GM18868 (cell line): ENCODE data around the gene THBS4.

Source experiments
- ATAC-seq: cut with Tn5 transposase; IDR thresholded peaks from one replicate; pipeline ENCODE4 v1.9.1; 2021; ENCODE audit warnings: mild to moderate bottlenecking, moderate library complexity; ENCODE audit not compliant: unreplicated experiment

Gene THBS4

DNA sequence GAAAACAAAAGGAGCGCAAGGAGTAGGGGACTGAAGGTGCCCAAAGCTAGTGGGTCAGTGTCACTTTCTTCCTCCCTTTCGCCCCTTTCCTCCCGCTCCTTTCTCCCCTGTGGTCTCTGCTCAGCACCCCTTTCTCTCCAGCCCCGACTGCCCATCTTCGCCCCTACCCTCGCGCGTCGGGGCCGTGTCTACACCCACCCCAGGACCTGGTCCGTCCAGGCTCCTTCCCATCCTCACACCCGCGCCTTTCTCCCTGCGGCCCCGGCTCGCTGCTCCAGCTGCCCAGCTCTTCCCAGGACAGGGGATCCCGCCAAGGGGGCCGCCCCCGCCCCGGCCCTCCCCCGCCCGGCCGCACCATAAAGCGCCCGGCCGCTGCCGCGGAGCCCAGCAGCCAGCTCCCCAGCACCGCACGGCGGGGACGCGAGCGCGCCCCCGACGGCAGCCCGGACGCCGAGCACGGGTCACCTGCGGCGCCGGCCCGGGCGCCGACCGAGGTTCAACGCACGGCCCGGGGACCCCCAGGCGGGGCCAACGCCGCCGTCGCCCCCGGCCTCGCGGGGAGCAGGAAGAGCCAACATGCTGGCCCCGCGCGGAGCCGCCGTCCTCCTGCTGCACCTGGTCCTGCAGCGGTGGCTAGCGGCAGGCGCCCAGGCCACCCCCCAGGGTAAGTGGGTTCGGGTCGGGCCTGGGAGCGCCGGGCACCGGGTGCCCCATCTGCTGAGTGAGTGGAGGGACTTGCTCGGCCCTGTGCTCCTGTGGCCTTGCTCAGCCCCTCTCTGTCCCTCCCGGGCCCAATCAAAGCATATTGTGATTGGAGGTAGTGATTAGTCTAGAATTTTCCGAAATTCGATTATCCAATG lies at the start of gene THBS4:
THBS4 (plus strand) TSS at position 387 of the 860 bp plus-strand sequence; CDS start at position 577, 190 bp downstream.
- ATAC-seq = no peak

DNA sequence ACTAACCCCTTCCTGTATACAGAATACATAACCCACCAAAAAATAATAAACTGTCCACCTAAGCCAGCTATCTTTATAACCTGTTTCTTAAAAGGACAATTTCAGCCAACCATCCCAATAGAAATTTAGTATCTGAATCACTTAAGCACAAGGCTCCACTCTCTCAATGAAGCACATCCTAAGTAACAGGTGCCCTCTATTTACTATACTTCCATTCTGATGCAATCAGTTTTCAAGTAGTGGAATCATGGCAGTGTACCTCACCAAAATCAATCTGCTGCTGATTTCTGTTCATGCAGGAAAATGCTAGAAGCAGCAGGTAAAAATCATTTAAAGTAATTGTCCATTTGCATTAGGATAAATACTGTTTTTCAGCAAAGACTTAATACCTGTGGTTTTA lies 48.9 kb upstream of the THBS4 start:
- ATAC-seq = no peak

DNA sequence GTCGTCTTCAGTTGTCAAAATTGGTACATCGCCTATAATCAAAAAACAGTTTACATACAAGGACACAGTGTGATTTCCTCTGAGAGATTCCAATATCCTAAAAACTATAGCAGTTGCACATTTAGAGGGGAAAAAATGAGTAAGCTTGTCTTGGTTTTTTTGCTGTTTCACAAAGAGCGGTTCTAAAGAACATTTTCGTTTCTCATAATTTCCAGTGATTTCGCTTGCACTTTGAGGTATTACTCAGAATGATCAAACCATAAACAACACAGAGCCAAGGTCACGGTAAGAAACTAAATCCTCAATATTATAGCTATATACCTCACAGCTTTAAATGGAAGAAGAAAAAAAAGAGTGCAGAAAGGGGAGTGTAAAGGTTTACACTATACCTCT lies 44.9 kb upstream of the THBS4 start:
- ATAC-seq = peak; percentile 44

DNA sequence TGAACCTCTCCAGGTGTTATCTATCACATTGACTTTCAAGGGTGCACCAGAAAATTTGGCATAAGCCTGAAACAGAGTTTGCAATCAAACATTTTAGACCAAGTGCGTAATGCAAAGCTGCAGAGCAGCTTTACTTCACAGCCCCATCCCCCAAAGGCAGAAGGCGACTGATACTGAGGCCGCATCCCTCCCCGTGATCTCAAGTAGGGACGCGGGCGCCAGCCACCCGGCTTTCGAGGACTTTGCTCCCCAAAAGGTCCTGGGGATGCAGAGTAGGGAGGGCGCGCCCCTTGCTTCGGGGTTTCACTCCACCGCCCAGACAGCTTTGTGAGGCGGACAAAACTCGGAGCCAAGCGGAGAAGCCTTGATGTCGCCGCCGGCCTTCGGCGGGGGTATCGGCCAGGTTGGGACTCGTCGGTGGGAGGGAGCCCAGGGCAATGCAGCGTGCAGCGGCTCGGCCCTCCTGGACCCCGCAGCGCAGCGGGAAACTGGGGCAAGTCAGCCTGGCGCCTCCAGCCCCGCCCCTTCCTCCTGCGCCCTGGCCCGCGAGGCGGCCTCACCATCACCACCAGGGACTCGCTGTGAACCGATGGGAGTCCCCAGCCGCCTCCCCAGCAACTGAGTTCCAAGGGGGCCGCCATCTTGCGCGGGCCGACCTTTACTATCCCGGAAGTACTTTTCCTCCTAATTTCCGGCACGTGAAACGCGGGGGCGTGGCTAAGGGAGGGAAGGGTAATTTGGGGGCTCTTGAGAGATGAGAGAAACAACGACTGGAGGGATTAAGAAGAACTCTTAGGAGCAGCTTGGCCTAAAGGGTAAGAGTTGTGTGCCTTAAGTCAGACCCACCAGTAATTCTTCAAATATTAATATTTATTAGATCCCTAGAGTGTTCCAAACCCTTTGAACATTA lies 44.3 kb upstream of the THBS4 start, which contains the start of gene MTX3:
MTX3 (minus strand) TSS at position 665 of the 910 bp plus-strand sequence; CDS start at position 641, 24 bp downstream.
- peak; percentile 93 for ATAC-seq

DNA sequence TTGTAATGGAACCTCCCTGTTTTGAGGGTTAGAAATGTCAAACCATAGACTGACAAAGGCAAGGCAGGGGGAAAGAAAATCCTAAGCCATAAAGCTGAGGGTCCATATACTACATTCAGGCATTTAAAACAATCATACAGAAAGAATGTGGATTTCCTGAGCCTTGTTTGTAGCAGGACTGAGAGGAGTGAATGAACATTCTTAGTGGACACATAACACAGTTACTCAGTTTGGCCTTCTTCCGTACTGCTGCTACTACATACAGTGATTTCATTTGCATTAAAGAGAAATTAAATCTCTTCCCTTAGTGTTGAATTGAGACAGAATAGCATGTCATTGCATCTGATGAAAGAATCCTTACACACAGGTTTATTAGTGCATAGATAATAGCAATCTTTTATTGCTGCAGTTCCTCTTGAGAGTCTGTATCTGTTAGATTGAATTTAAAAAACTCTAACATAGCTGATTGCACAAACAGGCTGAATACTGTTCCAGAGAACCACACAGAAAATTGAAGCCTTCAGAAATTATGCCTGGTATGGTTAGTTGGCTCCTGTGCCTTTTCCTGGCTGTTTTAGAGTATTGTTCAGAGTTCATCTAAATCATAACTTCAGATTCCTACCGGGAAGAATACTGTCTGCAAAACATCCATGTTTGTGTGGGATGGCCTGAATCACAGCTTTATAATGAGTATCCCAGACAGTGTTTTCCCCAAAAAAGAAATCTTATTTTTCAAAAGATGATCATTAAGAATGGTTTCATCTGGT lies 42.1 kb upstream of the THBS4 start:
- ATAC-seq = no peak

DNA sequence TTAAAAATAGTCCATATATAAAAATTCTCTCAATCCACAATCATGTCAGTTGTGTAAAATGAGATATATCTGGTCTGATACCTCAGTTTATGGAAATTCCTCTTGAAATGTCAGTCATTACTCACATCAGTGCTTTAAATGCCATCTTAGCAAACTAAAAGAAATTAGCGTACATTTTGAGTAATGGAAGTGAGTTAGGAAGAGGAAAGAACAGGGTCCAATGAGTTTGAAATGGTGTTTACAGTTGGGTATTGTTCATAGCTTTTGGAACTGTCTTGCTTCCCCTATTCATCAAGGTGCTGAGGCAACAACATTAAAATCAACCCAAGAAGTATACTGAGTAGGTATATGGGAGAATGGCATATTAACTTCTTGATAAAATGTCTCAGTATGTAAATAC lies 35.4 kb upstream of the THBS4 start:
- no peak for ATAC-seq

DNA sequence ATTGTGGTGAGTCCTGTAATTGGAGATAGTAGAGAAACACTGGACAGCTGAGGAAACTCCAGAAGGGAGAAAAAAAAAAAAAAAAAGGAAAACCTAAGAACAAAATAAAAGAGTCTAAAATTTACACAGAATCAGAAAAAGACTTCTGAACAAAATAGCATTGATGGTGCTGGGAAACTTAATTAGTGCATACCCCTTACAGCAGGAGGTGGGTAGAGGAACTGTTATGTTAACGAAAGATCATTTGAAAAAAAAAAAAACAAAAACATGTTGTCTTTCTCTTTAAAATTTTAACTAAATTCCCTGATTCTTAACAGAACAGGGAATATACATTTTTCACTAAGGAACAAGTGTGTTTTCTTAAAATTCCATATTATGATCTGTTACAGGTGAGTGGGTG lies 32.5 kb upstream of the THBS4 start:
- ATAC-seq = no peak

DNA sequence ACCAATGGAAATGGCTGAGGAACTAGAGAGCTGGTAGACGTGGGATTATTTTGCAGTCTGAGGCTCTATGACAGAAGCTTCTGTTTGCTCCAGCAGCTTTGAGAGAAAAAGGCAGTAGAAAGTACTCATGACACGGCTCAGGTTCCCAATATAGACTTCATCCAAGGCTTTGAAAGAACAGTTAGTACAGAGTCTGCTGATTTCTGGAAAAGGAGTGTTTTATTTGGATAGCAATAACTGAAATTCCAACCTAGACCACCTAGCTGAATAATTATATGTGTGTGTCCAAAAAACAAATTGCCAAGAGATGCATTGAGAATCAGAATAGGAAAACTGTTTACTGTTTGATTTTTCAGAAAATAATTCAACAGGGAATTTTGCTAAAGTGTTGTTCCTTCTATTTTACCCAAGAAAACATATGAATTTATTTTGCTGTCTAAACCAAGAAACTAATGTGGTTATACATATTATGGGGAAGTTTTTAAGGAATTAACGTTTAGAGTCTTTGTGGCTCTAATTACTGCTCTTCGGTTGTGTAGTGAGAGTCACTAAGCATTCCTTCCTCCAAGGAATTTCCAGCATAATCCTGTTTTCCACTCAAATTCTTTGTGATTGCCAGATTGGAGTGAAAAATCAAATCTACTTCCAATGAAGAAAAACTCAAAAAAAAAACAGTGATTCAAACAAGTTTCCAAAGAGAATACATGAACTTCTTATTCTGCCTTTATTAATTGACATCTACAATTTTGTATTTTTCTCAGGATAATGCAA lies 26.0 kb upstream of the THBS4 start:
- no peak for ATAC-seq

DNA sequence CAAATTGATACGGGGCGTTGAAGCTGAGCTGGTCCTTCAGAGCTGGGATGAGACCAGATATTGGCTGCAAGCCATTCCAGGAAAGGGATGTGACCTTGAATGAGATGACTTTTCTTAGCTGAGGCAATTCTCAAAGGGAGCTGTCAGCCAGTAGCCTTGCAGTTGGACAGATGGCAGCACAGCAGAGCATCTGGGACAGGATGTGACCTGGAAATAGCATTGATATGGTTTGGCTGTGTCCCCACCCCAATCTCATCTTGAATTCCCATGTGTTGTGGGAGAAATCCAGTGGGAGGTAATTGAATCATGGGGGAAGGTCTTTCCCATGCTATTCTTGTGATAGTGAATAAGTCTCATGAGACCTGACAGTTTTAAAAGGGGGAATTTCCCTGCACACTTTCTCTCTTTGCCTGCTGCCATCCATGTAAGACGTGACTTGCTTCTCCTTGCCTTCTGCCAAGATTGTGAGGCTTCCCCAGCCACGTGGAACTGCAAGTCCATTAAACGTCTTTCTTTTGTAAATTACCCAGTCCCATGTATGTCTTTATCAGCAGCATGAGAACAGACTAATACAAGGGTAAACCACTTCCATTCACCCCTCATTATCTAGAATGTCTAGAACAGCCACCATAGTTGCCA lies 24.3 kb upstream of the THBS4 start:
- ATAC-seq = no peak

DNA sequence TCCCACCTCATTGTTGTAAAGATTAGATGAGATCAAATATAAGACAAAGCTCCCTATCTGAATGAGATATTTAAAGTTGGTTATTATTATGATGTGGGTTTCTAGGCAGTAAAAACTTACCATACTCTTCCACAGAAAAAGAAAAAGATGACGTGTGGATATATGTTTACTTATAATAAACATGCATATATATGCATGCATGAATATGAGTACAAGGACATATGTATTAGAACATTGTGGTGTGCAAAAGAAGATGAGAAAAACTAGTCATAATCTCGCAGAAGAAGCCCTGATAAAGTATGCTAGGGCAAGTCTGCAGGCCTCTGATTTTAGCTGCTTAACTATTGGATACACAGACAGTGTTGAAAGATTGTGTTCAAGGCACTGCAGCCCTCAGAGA lies 10.1 kb upstream of the THBS4 start:
- no peak for ATAC-seq

DNA sequence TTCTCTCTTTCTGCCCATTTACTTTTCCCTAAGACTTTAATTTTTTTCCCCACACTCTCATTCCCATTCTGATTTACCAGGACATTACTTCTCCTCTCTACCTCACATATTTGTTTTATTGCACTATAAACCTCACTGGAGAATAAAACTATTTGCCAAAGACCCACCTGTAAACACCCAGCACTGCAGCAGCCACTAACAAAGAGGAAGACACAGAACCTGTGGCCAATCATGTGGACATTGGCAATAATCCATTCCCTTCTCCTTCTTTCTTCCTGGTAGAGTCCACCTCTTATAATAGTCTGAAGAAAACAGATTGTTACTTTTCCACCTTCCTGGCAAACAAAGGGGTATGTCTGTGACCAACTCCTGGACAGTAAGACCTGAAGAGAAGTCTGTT lies 8.3 kb upstream of the THBS4 start:
- no peak for ATAC-seq

DNA sequence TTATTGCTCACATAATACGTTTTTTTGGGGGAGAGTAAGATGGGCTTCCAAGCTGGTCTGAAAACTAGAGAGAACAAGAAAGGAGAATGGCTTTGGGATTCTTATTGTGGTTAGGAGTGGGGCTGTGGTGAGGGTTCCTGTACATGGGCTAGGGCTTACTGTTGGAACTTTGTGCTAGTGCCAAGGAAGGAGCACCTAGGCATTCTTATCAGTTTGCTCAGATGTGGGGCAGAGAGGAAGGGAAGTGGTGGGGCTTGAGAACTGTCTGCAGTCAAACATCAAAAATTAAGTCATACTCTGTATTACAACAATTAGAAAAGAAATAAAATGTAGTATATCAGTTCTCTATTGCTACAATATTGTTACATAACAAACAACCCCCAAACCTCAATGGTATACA lies 4.0 kb upstream of the THBS4 start:
- ATAC-seq = no peak

DNA sequence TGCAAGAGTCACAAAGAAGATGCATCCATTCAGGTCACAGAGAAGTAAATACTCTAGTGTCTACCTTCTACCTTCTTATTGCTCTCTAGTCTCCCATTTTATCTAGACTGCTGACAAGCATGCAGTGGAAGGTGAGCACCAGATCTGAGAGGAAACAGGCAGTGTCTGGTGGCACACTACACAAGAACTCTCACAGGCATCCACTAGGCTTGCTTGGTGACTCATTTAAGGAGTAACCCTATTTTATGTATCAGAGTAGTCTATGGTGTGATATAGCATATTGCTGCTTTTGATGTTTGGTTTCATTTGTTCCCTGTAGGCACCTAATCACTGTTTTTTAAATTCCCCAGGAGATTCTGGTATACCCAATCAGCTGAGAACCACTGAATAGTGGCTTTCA lies 1.6 kb upstream of the THBS4 start:
- no peak for ATAC-seq

DNA sequence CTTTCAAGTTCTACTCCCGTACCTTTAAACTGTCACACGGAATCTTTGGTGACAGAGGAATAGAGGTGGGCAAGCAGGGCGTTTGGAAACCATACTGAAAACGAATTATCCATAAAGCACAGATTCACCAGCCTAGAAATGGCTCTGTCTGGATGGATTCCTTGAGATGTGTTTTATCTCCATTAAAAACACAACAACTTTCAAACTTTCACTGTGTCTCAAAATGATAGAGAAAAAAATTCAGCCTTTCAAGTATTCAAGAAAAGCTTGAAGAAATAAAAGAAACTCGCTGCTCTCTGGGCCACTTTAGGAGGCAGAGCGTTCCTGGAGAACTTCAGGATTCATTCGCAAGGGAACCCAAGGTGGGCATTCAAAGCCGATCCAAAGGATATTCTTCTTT lies 589 bp upstream of the THBS4 start:
- ATAC-seq = no peak

DNA sequence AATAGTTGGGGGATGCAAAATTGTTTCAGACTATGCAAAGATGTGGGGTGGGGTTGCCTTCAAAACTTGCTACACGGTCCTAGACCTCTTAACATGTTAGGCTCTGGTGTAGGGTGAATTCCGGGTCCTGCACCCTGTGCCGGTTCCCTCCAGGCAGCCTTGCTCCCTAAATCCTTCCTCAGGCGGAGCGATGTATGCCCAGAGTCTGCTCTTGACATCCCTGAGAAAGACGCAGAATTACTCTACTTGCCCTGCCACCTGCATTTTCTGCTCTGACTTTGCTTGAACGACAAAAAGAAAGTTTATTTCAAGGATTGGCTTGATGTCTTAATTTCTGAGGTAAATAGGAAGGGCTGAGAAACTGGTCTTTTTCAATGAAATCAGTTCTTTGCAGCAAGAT lies 691 bp downstream of the THBS4 start:
- ATAC-seq = no peak

DNA sequence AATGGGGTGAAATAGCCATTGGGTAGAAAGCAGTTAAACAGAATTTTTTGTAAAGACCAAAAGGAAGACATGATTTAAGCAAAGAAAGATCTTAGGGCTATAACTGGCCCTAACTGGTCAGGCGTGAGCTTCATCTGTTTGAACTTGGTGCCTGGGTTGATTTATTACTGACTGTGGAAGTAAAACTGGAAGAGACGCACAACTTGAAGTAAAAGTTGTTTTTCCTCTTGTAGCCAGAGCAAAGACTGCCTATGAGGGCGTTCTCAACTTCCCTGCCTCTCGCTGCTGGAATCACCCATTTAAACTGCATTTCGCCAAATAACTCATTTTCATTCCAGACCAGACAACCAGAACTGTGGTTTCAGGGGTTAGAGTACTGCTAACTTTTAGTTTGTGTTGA lies 1.5 kb downstream of the THBS4 start:
- no peak for ATAC-seq

DNA sequence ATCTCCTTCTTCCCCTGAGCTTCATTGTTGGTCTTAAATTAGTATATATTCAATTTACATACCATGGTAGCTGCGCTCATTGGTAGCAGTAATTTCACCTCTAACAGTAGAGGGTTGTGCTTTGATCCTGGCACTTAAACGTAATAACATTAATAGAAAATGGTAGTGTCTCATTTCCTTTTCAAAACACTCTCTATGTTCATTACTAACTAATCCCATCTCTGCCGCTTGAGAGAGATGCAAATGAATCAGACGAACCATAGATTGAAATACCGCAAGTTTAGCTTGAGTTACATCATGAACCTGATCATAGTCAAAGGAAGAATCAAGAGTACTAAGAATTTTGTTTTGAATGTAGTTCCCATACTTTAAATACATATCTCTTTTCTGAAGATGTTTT lies 2.2 kb downstream of the THBS4 start:
- no peak for ATAC-seq

DNA sequence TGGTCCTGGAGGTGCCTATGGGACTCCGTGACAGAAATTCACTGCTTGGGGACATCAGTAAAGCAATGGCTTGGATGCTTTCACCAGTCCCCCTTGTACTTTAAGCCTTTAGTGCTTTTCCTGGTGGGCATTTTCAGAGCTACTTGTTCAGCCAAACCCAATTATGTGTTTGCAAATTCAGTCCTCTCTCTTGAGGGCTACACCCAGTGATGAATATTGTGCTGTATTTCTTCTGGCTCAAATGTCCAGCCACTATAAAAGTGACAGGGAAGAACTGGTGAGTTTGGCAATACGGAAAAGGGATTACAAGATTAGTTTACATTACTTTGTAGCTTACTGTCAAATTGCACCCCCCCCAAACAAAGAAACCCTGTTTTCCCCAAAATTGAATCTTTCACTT lies 4.5 kb downstream of the THBS4 start:
- no peak for ATAC-seq

DNA sequence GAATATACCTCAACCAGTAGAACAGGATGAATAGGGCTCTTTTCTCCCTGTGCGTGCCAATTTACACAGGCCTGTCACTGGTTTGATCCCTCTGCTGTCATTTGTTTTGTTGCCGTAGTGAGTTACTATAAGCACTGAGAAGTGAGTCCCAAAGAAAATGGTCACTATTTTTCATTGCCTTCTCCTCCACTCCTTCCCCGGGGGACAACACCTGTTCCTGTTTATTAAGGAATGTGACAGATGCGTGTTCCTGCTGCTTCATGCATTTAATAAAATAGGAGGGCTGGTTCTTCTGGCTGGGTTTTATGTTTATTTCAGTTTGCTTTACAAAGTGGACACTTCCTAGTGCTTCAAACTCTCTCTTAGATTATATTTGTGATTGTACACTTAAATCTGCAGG lies 6.4 kb downstream of the THBS4 start:
- ATAC-seq = no peak

DNA sequence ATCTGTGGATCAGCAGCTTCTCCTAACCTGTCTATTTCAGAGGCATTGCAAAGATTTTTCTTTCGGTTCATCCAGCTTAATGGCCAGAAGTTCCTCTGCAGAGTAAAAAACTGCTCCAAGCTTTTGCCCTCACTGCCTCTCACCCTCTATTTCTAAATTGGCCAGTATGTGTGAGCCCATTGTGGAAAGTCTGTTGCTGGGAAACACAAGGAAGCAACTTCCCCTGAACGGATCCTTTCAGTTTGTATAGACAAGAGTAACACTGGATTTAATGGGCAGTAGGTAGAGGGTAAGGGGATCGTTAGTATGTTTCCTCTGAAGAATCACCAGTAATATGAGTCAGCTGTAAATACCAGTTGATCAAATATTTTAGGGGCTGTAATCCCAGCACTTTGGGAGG lies 7.2 kb downstream of the THBS4 start:
- no peak for ATAC-seq
